NB4 (cell line): ENCODE results near the gene NAT16.

ENCODE experiments used
- DNase-seq: peaks from one replicate; pipeline ENCODE4 v3.0.0; 2010; ENCODE audit warnings: low read depth
- H3K4me3 ChIP-seq: one replicate; pipeline ENCODE4 v1.5.1; 2011; ENCODE audit warnings: mild to moderate bottlenecking, low read depth, low read length, moderate library complexity
- CTCF ChIP-seq: IDR thresholded peaks from one replicate; pipeline ENCODE4 v1.5.1; 2012; ENCODE audit warnings: low read depth, low read length
- MYC ChIP-seq: IDR thresholded peaks from 2 replicates; pipeline ENCODE4 v1.6.1; 2011; ENCODE audit warnings: low read depth, low read length
- POLR2A ChIP-seq: IDR thresholded peaks from 2 replicates; pipeline ENCODE4 v1.6.1; 2011; ENCODE audit warnings: mild to moderate bottlenecking; ENCODE audit not compliant: insufficient read length; ENCODE audit errors: extremely low read depth
- TF ChIP-seq, protein P1 (sequence below): IDR thresholded peaks from 2 replicates; pipeline ENCODE4 v1.6.1; 2011; ENCODE audit warnings: low read depth, low read length

NAT16 gene

GRCh38 chr7:101212014-101212413 lies 31.9 kb upstream of the NAT16 start:
- H3K4me3 ChIP-seq = no peak overlapping the region
- DNase-seq = no peak
- TF ChIP-seq MYC (no peak), CTCF (peak; percentile 1)

- no peak for TF ChIP-seq CTCF
- TF ChIP-seq, protein P1, sequence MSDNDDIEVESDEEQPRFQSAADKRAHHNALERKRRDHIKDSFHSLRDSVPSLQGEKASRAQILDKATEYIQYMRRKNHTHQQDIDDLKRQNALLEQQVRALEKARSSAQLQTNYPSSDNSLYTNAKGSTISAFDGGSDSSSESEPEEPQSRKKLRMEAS = no peak
- no peak for TF ChIP-seq POLR2A
- TF ChIP-seq MYC = no peak
- no peak for DNase-seq
- no peak overlapping the region for H3K4me3 ChIP-seq
Observed at GRCh38 chr7:101211501-101211900, 31.4 kb upstream of the NAT16 start.

DNA sequence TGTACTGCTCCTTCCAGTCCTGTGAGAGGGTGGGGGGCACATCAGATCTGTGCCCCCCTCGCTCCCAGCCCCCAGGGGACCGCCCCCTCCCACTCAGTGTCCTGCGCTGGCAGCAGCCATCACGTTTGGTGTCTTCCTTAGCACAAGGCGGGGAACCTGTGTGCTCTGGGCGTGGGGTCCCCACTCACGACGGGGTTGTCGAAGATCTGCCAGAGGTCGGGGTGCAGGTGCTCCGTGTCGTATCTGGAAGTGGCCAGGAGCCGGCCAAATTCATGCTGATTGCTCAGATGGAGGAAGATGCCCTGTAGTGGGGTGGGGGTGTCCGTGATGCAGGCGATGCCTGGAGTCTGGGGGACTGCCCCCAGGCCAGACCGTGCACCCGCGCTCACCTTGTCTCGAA lies 30.1 kb upstream of the NAT16 start:
- no peak for DNase-seq
- TF ChIP-seq CTCF (no peak), MYC (no peak)
- no peak overlapping the region for H3K4me3 ChIP-seq

DNA sequence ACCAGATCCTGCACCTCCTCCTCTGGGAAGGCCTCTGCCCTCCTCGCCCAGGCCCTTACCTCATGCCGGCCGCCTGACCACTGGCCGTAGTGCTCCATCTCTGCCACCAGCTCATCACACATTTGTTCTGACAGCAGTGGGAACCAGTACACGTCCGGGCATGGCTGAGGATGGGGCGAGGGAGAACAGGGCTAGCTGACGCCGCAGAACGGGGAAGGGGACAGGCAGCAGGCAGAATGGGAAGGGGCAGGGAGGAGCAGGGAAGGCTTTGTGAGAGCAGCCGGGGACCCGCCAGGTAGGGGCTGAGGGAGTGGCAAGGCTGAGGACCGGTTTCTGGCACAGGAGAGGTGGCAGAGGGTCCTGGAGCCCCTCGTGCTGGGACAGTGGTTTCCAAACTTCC lies 28.7 kb upstream of the NAT16 start:
- H3K4me3 ChIP-seq = no peak overlapping the region
- no peak for DNase-seq
- TF ChIP-seq, protein P1 = no peak
- TF ChIP-seq POLR2A = no peak

DNA sequence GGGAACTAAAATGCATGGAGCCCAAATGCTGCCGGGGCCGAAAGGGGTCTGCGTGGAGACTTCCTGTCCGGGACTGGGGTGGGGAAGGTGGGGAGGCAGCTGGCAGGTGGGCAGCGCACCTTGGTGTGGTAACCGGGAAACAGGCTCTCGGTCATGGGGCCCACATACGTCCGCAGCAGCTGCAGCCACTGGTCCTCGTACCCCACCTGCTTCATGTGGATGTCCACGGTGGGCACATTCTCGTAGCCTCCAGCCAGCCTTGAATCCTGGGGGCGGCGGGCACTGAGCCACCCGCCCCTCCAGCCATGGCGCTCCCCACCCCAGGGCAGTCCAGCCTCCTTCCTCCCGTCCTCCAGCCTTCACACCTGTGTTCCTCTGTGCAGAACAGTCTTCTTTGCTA lies 27.4 kb upstream of the NAT16 start:
- no peak for TF ChIP-seq CTCF
- TF ChIP-seq, protein P1 = no peak
- TF ChIP-seq POLR2A = no peak
- no peak for TF ChIP-seq MYC

GRCh38 chr7:101206665-101207042 lies 26.6 kb upstream of the NAT16 start:
- peak; percentile 42 for DNase-seq
- H3K4me3 ChIP-seq = no peak overlapping the region
- TF ChIP-seq MYC (no peak), POLR2A (no peak), CTCF (no peak)

More for the DNA sequence above, 27.4 kb upstream of the NAT16 start:
- H3K4me3 ChIP-seq = no peak overlapping the region
- no peak for DNase-seq
